Uterus (tissue), 4 donors: ENCODE measurements around the gene ENHO. TPM values are rescaled to one million over a fixed set of nuclear protein-coding genes. Genes with fewer than 3 reads are reported as not detected.

ENCODE experiments used
- DNase-seq, 2 donors: peaks; one replicate each; pipeline ENCODE4 v3.0.0-alpha.2; 2019 to 2020
- H3K27ac ChIP-seq, 2 donors: fragments of 200-600 bp; sonication (generic); 1 replicate in 1 of 2; 2 replicates in 1 of 2; pipeline ENCODE4 v1.5.1; 2016 to 2018
- H3K27me3 ChIP-seq, 2 donors: fragments of 200-600 bp; sonication (generic); one replicate each; pipeline ENCODE4 v1.5.1; 2018 to 2019; ENCODE audit warnings: control low read depth in 1 of 2
- H3K36me3 ChIP-seq, 2 donors: fragments of 200-600 bp; sonication (generic); one replicate each; pipeline ENCODE4 v1.5.1; 2019; ENCODE audit warnings: control low read depth in 1 of 2
- H3K4me1 ChIP-seq, 2 donors: fragments of 200-600 bp; sonication (generic); one replicate each; pipeline ENCODE4 v1.5.1; 2018 to 2019; ENCODE audit warnings: control low read depth in 1 of 2
- H3K4me3 ChIP-seq, 2 donors: fragments of 200-600 bp; sonication (generic); 1 replicate in 1 of 2; 2 replicates in 1 of 2; pipeline ENCODE4 v1.5.1; 2018 to 2019; ENCODE audit warnings: mild to moderate bottlenecking in 1 of 2
- H3K9me3 ChIP-seq, 2 donors: fragments of 200-600 bp; sonication (generic); one replicate each; pipeline ENCODE4 v1.5.1; 2019; ENCODE audit warnings: control low read depth in 1 of 2
- POLR2A ChIP-seq, 2 donors: fragments of 450-650 bp; IDR thresholded peaks; one replicate each; pipeline ENCODE4 v1.6.1; 2016; ENCODE audit warnings: antibody characterized with exemption in 2 of 2, mild to moderate bottlenecking in 1 of 2, moderate library complexity in 1 of 2
- intact Hi-C: fragments of 100-400 bp; cut with DNase I; formaldehyde crosslinking; loops from one replicate; pipeline ENCODE4 v1.15.1; 2023; ENCODE audit warnings: low total_unique reads
- total RNA-seq, 4 donors: library from RNA; depleted of rRNA in 3 of 4; stranded (reverse); fragments of >200 nt in 3 of 4; gene quantifications; one replicate each; pipeline versions ENCODE4 v1.1.0 to v1.2.4, GENCODE V29; 2014 to 2023
- TF ChIP-seq, protein P1 (sequence below), 4 experiments: fragments of 200-600 bp in 2 of 4; fragments of 450-650 bp in 2 of 4; sonication (generic) in 2 of 4; IDR thresholded peaks; one replicate each; pipeline ENCODE4 v1.5.1; 2016 to 2019; ENCODE audit warnings: antibody characterized with exemption in 4 of 4, mild to moderate bottlenecking in 2 of 4, moderate library complexity in 1 of 4
- donor health status: DM: yes; HTN: yes; CAD: no.

Gene ENHO
- total RNA-seq, 4 donors from 2014 or later = 2.2 TPM; not detected in 3

DNA sequence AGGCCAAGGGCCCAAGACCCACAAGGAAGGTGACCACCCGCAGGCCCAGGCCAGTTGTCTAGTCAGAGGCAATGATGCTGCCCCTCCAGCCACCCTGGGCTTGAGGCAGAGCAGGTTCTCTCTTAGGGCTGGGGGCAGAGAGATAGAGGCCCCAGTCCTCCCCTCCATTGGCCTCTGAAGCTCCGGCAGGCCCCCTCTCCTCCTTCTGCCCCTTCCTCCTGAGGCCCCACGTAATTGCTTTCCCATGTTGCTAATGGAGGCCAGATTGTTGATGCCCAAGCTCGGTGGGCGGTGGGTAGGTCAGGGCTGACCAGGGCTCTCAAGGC lies 26.6 kb upstream of the ENHO start:
- H3K36me3 ChIP-seq = no peaks in the 10 kb centered on the region
- H3K4me3 ChIP-seq = no peak overlapping the region
- no peaks in the 10 kb centered on the region for H3K27me3 ChIP-seq
- no peak for DNase-seq
- no peak for TF ChIP-seq POLR2A (IDR thresholded peaks at IDR 0.05)
- TF ChIP-seq, protein P1, sequence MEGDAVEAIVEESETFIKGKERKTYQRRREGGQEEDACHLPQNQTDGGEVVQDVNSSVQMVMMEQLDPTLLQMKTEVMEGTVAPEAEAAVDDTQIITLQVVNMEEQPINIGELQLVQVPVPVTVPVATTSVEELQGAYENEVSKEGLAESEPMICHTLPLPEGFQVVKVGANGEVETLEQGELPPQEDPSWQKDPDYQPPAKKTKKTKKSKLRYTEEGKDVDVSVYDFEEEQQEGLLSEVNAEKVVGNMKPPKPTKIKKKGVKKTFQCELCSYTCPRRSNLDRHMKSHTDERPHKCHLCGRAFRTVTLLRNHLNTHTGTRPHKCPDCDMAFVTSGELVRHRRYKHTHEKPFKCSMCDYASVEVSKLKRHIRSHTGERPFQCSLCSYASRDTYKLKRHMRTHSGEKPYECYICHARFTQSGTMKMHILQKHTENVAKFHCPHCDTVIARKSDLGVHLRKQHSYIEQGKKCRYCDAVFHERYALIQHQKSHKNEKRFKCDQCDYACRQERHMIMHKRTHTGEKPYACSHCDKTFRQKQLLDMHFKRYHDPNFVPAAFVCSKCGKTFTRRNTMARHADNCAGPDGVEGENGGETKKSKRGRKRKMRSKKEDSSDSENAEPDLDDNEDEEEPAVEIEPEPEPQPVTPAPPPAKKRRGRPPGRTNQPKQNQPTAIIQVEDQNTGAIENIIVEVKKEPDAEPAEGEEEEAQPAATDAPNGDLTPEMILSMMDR (IDR thresholded peaks at IDR 0.05) = no peak
- H3K9me3 ChIP-seq = no peaks in the 10 kb centered on the region
- no peaks in the 10 kb centered on the region for H3K4me1 ChIP-seq
- intact Hi-C loops = no loop called here
- H3K27ac ChIP-seq = no peak overlapping the region

GRCh38 chr9:34547960-34548611 lies 25.3 kb upstream of the ENHO start:
- Histone ChIP-seq H3K9me3 (no peaks in the 10 kb centered on the region), H3K4me1 (no peaks in the 10 kb centered on the region), H3K36me3 (no peaks in the 10 kb centered on the region), H3K4me3 (no peak overlapping the region), H3K27me3 (no peaks in the 10 kb centered on the region), H3K27ac (no peak overlapping the region)
- no peak for TF ChIP-seq POLR2A (IDR thresholded peaks at IDR 0.05)
- TF ChIP-seq, protein P1 (IDR thresholded peaks at IDR 0.05) = peak; percentile 66 to 87 (median 74)
- intact Hi-C loops = no loop called here
- peak; percentile 57 to 73 for DNase-seq

GRCh38 chr9:34546834-34547827 lies 24.3 kb upstream of the ENHO start:
- DNase-seq = peak; percentile 33 to 52

GRCh38 chr9:34546102-34546833 lies 23.5 kb upstream of the ENHO start:
- intact Hi-C loops = no loop called here
- H3K9me3 ChIP-seq = no peaks in the 10 kb centered on the region
- no peaks in the 10 kb centered on the region for H3K27me3 ChIP-seq
- TF ChIP-seq, protein P1 (IDR thresholded peaks at IDR 0.05) = no peak
- TF ChIP-seq POLR2A (IDR thresholded peaks at IDR 0.05) = no peak
- H3K4me3 ChIP-seq = no peak overlapping the region
- H3K36me3 ChIP-seq = no peaks in the 10 kb centered on the region
- no peaks in the 10 kb centered on the region for H3K4me1 ChIP-seq
- no peak for DNase-seq
- H3K27ac ChIP-seq = no peak overlapping the region

More at GRCh38 chr9:34546834-34547827, 24.3 kb upstream of the ENHO start:
- Histone ChIP-seq H3K36me3 (no peaks in the 10 kb centered on the region), H3K9me3 (no peaks in the 10 kb centered on the region), H3K4me3 (no peak overlapping the region), H3K27me3 (no peaks in the 10 kb centered on the region), H3K27ac (no peak overlapping the region), H3K4me1 (no peaks in the 10 kb centered on the region)
- TF ChIP-seq POLR2A (IDR thresholded peaks at IDR 0.05) = no peak
- TF ChIP-seq, protein P1 (IDR thresholded peaks at IDR 0.05) = peak in 3 of 4 experiments; percentile 23 to 43 (median 36)
- intact Hi-C loops = no loop called here
